Endothelial cell of umbilical vein (primary cell): ENCODE results near the gene XDH. TPM values are rescaled to one million over a fixed set of nuclear protein-coding genes. Genes with fewer than 3 reads are reported as not detected.

ENCODE experiments used
- BruUV-seq: library from RNA; stranded (reverse); fragments of 400-500 nt; replicated peaks from 2 replicates; lab custom pipeline; 2021; lab: Mats Ljungman, UMichigan
- CTCF ChIA-PET: fragments of 300-600, 350-600 bp; sonication (Branson Sonifier 250); formaldehyde crosslinking; loops from one replicate; lab custom pipeline; 2021; ENCODE audit warnings: antibody characterized with exemption, inconsistent platforms; lab: Charles Lee
- POLR2A ChIA-PET: fragments of 300-600, 350-600 bp; sonication (Branson Sonifier 250); formaldehyde crosslinking; loops from one replicate; lab custom pipeline; 2021; ENCODE audit warnings: antibody characterized with exemption, inconsistent platforms; lab: Charles Lee
- DNase-seq: peaks from one replicate; pipeline ENCODE4 v3.0.0-alpha.2; 2011; ENCODE audit warnings: low read depth, low spot score
- FAIRE-seq: peaks from 2 replicates; lab custom pipeline; 2011; peaks lifted over from hg19 to GRCh38; lab: Jason Lieb, UNC
- H2AFZ ChIP-seq: 2 replicates; pipeline ENCODE4 v1.6.0; 2012; ENCODE audit warnings: low read depth, low read length, control low read depth, inconsistent platforms
- H3K27ac ChIP-seq: 2 replicates; pipeline ENCODE4 v1.5.1; 2011; ENCODE audit warnings: low read depth, mild to moderate bottlenecking, control low read depth, low read length, moderate library complexity; ENCODE audit not compliant: insufficient read depth
- H3K27me3 ChIP-seq, 2 experiments: 2 replicates each; pipeline versions ENCODE4 v1.6.0 to v1.6.1; 2011; ENCODE audit warnings: low read length in 2 of 2, mixed read lengths in 1 of 2; ENCODE audit not compliant: control insufficient read depth in 2 of 2, insufficient read depth in 2 of 2
- H3K36me3 ChIP-seq, 2 experiments: 2 replicates in 1 of 2; 3 replicates in 1 of 2; pipeline ENCODE4 v1.5.1; 2011; ENCODE audit warnings: low read length in 2 of 2, mild to moderate bottlenecking in 1 of 2, moderate library complexity in 1 of 2; ENCODE audit not compliant: control insufficient read depth in 2 of 2, insufficient read depth in 2 of 2; ENCODE audit errors: extremely low read depth in 1 of 2
- H3K4me1 ChIP-seq: 3 replicates; pipeline ENCODE4 v1.5.1; 2011; ENCODE audit warnings: mild to moderate bottlenecking, low read length; ENCODE audit not compliant: control insufficient read depth, insufficient read depth; ENCODE audit errors: extremely low read depth
- H3K4me2 ChIP-seq: 2 replicates; pipeline ENCODE4 v1.6.1; 2011; ENCODE audit warnings: low read length, control low read depth, mixed read lengths; ENCODE audit not compliant: insufficient read depth
- H3K4me3 ChIP-seq, 3 experiments: fragments of 200-600 bp in 1 of 3; sonication (generic), shearing (Covaris generic) in 1 of 3; replicated peaks in 1 of 3; 2 replicates each; pipeline ENCODE4 v1.5.1; 2011 to 2016; ENCODE audit warnings: control low read depth in 3 of 3, low read length in 3 of 3, mild to moderate bottlenecking in 2 of 3, inconsistent platforms in 1 of 3, low read depth in 1 of 3, moderate library complexity in 1 of 3; ENCODE audit not compliant: insufficient read depth in 1 of 3
- H3K79me2 ChIP-seq: 2 replicates; pipeline ENCODE4 v1.6.0; 2012; ENCODE audit warnings: low read length, inconsistent platforms; ENCODE audit not compliant: control insufficient read depth, insufficient read depth
- H3K9ac ChIP-seq: replicated peaks from 2 replicates; pipeline ENCODE3; 2011; ENCODE audit warnings: low read length, control low read depth; ENCODE audit not compliant: insufficient read depth; ENCODE audit errors: extremely low read depth
- H3K9me1 ChIP-seq: replicated peaks from 3 replicates; pipeline ENCODE4 v1.6.0; 2011; ENCODE audit warnings: mild to moderate bottlenecking, low read length; ENCODE audit not compliant: control insufficient read depth, insufficient read depth; ENCODE audit errors: extremely low read depth
- H3K9me3 ChIP-seq: replicated peaks from 2 replicates; pipeline ENCODE4 v1.5.1; 2012; ENCODE audit warnings: low read length, inconsistent platforms; ENCODE audit not compliant: control insufficient read depth, insufficient read depth
- H4K20me1 ChIP-seq: replicated peaks from 2 replicates; pipeline ENCODE3; 2011; ENCODE audit warnings: mild to moderate bottlenecking, low read length; ENCODE audit not compliant: control insufficient read depth, insufficient read depth; ENCODE audit errors: extremely low read depth
- EZH2 ChIP-seq: IDR thresholded peaks from 2 replicates; pipeline ENCODE4 v1.6.1; 2012; ENCODE audit warnings: borderline replicate concordance, low read depth, mild to moderate bottlenecking, moderate library complexity, low read length, inconsistent platforms; ENCODE audit not compliant: severe bottlenecking
- FOS ChIP-seq: IDR thresholded peaks from 2 replicates; pipeline ENCODE4 v1.6.1; 2011; ENCODE audit warnings: mild to moderate bottlenecking, low read length, moderate library complexity, borderline replicate concordance; ENCODE audit not compliant: insufficient read depth
- GATA2 ChIP-seq: IDR thresholded peaks from 2 replicates; pipeline ENCODE4 v1.7.0; 2011; ENCODE audit warnings: low read depth, mild to moderate bottlenecking, moderate library complexity, mixed read lengths, low read length; ENCODE audit not compliant: insufficient read length, insufficient read depth
- JUN ChIP-seq: IDR thresholded peaks from 2 replicates; pipeline ENCODE4 v1.6.1; 2011; ENCODE audit warnings: borderline replicate concordance, low read depth; ENCODE audit not compliant: insufficient read length, insufficient read depth
- MAX ChIP-seq: IDR thresholded peaks from 2 replicates; pipeline ENCODE4 v1.6.1; 2011; ENCODE audit not compliant: insufficient read depth, insufficient read length
- MYC ChIP-seq: IDR thresholded peaks from one replicate; pipeline ENCODE4 v1.6.1; 2011; ENCODE audit warnings: mild to moderate bottlenecking, low read depth, low read length
- POLR2A ChIP-seq: IDR thresholded peaks from 2 replicates; pipeline ENCODE4 v1.6.1; 2012; ENCODE audit warnings: low read depth, mild to moderate bottlenecking, control low read depth, low read length
- POLR2AphosphoS5 ChIP-seq: IDR thresholded peaks from 2 replicates; pipeline ENCODE4 v1.6.1; 2012; ENCODE audit warnings: low read depth, mild to moderate bottlenecking, control low read depth, low read length, moderate library complexity; ENCODE audit not compliant: insufficient read depth
- dilution Hi-C: fragments of 300-500 bp; cut with MboI; formaldehyde crosslinking; loops from one replicate; pipeline ENCODE4 v1.15.0; 2019; ENCODE audit warnings: low sequenced_read_pairs; ENCODE audit not compliant: extremely low pct_ligation_motif_present
- intact Hi-C: fragments of 100-400 bp; cut with micrococcal nuclease; formaldehyde crosslinking; loops from one replicate; pipeline ENCODE4 v1.10.0; 2022
- polyA plus RNA-seq, 4 experiments: library from polyadenylated mRNA; depleted of rRNA in 3 of 4; stranded (reverse) in 3 of 4; unstranded in 1 of 4; fragments of >200 nt; gene quantifications; 2 replicates each; pipeline versions ENCODE4 v1.2.1 to v1.2.3, GENCODE V29; 2011 to 2012; ENCODE audit warnings: missing spikeins in 1 of 4
- total RNA-seq: library from RNA; stranded (reverse); gene quantifications from 2 replicates; pipeline ENCODE4 v1.2.3, GENCODE V29; 2021
- TF ChIP-seq, protein P1 (sequence below), 2 donors: IDR thresholded peaks; 1 replicate in 1 of 2; 2 replicates in 1 of 2; pipeline ENCODE4 v1.5.1; 2011; ENCODE audit warnings: low read length in 2 of 2, mild to moderate bottlenecking in 2 of 2, moderate library complexity in 2 of 2, control low read depth in 1 of 2, inconsistent platforms in 1 of 2, low read depth in 1 of 2; ENCODE audit not compliant: insufficient read depth in 1 of 2; ENCODE audit errors: extremely low read depth in 1 of 2

Gene XDH
- total and polyA plus RNA-seq, 2 donors (not counting 3 experiments of a cell fraction or from before 2014, with no cell fraction given): not detected

DNA sequence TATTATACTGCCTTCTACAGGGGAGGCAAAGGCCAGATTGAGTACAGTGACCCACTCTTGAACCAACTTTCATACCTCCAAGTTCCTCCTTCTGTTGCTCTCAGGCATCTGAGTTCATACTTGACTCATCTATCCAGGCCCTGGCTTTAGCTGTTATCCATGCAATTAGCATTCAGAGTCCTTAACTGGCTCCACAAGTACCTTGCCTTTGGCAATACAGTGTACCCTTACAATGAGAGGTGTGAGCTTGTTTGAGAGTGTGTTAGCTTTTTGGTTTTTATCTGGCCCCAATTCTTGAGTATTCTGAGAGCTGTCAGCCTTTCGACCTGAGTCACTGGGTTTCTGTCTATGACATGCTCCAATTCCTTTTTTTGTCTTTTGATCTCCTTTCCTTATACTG, 120.3 kb downstream of the XDH start:
- Histone ChIP-seq H2AFZ (no peak overlapping the region), H3K9ac (no peak overlapping the region), H3K79me2 (no peaks in the 10 kb centered on the region), H3K4me1 (peaks cover 16% of the 10 kb centered on the region), H3K9me1 (no peaks in the 10 kb centered on the region), H3K36me3 (no peaks in the 10 kb centered on the region), H3K4me3 (no peak overlapping the region), H3K4me2 (no peak overlapping the region), H4K20me1 (no peaks in the 10 kb centered on the region), H3K9me3 (no peaks in the 10 kb centered on the region), H3K27me3 (no peaks in the 10 kb centered on the region), H3K27ac (no peak overlapping the region)
- intact Hi-C loops (no loop called here), dilution Hi-C loops (no loop called here)
- DNase-seq (no peak), FAIRE-seq (no peak)
- no TSS peak for BruUV-seq
- CTCF ChIA-PET: no interaction called here
- POLR2A ChIA-PET: no interaction called here
- TF ChIP-seq EZH2 (no peak), POLR2A (no peak), GATA2 (no peak)
- TF ChIP-seq, protein P1, sequence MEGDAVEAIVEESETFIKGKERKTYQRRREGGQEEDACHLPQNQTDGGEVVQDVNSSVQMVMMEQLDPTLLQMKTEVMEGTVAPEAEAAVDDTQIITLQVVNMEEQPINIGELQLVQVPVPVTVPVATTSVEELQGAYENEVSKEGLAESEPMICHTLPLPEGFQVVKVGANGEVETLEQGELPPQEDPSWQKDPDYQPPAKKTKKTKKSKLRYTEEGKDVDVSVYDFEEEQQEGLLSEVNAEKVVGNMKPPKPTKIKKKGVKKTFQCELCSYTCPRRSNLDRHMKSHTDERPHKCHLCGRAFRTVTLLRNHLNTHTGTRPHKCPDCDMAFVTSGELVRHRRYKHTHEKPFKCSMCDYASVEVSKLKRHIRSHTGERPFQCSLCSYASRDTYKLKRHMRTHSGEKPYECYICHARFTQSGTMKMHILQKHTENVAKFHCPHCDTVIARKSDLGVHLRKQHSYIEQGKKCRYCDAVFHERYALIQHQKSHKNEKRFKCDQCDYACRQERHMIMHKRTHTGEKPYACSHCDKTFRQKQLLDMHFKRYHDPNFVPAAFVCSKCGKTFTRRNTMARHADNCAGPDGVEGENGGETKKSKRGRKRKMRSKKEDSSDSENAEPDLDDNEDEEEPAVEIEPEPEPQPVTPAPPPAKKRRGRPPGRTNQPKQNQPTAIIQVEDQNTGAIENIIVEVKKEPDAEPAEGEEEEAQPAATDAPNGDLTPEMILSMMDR (IDR thresholded peaks at IDR 0.05; ENCODE audit: extremely low read depth in 1 of 2, insufficient read depth in 1 of 2, low read depth in 1 of 2, low read length in 2 of 2): no peak

- ChIA-PET CTCF (interaction anchor here (1.3 kb wide), 1 partner anchor 54 kb away, joined by 3 read pairs; the partner anchor contains the start of gene EHD3), POLR2A (no interaction called here)
- FAIRE-seq (peak; percentile 87), DNase-seq (peak; percentile 68)
- Histone ChIP-seq H3K4me1 (peaks cover 29% of the 10 kb centered on the region), H3K9me3 (no peaks in the 10 kb centered on the region), H3K9ac (no peak overlapping the region), H3K27ac (peak overlapping the region; percentile 36), H3K36me3 (no peaks in the 10 kb centered on the region), H3K4me2 (peak overlapping the region; percentile 27), H2AFZ (no peak overlapping the region), H3K27me3 (no peaks in the 10 kb centered on the region), H4K20me1 (no peaks in the 10 kb centered on the region), H3K9me1 (no peaks in the 10 kb centered on the region), H3K4me3 (no peak overlapping the region), H3K79me2 (no peaks in the 10 kb centered on the region)
- intact Hi-C loops (loop anchor here (1.0 to 5.0 kb wide), 2 partner anchors 9 to 40 kb away; no protein-coding TSS in a partner anchor), dilution Hi-C loops (no loop called here)
- TF ChIP-seq MAX: no peak
- peak; percentile 22 for TF ChIP-seq POLR2AphosphoS5
- TF ChIP-seq FOS: peak; percentile 10
- no peak for TF ChIP-seq EZH2
- TF ChIP-seq JUN: peak; percentile 12
- TF ChIP-seq MYC: no peak
- peak; percentile 75 for TF ChIP-seq GATA2
- TF ChIP-seq POLR2A: no peak
- TF ChIP-seq, protein P1 (IDR thresholded peaks at IDR 0.05; ENCODE audit: extremely low read depth in 1 of 2, insufficient read depth in 1 of 2, low read depth in 1 of 2, low read length in 2 of 2): no peak
- BruUV-seq: no TSS peak
These were observed 126.9 kb downstream of the XDH start for GRCh38 chr2:31287654-31288053.
